GM18520 (cell line): ENCODE measurements around the gene CCDC194.

Source experiments
- ATAC-seq: cut with Tn5 transposase; IDR thresholded peaks from one replicate; pipeline ENCODE4 v1.9.1; 2021; ENCODE audit not compliant: unreplicated experiment

CCDC194 gene

DNA sequence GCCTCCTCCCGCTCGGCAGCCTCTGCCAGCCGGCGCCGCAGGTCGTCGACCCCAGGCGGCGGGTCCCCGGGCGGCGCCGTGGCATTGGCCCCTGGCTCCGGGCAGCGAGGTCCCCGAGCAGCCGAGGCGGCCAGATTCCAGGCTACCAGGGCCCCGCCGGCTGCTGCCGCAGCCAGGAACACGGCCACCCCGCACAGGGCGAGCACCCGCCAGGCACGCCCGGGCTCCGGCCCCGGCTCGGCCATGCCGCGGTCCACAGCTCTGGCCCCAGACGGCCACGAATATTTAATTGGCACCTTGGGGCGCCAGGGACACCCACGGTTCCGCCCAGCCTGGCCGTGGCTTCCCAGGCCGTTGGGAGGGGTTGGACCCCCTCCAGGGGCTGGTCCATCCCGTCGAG is at the start of gene CCDC194:
Gene CCDC194, minus strand, starts transcription at position 283 of the 400 bp plus-strand sequence. Its CDS starts 38 bp downstream, at position 245.
- no peak for ATAC-seq

- ATAC-seq = no peak
Observed at GRCh38 chr19:17441241-17442021, 47.4 kb upstream of the CCDC194 start.

GRCh38 chr19:17436874-17437267 is 42.9 kb upstream of the CCDC194 start:
- ATAC-seq = no peak

DNA sequence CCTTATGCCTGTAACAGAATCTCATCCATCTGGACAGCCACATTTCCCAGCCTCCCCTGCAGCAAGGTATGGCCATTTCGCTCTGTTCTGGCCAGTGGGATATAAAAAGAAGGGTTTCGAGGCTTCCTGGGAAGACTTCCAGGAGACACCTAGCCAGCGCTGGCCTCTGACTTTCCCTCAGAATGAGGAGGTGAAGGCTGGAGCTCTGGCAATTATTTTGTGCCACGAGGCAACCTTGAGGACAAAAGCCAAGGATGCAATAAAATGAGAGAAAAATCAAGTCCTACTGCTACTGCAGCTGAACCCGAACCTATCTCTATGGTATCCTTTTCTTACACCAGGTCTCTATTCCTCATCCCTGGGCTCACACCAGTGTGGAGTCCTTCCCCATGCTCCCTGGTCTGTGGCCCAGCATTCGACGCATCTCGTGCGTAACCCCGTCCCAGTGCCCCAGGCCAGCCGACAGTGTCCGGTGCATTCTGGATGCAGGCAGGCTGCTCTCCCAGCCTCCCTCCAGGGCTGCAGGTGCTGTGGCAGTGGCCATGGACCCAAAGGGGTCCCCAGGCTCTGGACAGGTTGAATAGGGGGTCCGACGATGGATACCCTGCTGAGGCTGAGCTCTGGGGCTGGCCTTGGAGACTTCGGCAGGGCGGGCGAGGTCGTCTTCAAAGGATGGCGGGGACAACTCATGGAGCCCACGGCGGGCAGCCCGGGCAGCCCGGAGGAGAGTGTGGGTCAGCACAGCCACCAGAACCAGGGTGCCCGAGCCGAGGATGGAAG is 42.3 kb upstream of the CCDC194 start:
- no peak for ATAC-seq

- no peak for ATAC-seq
Observed at GRCh38 chr19:17435218-17435617, 41.2 kb upstream of the CCDC194 start.

DNA sequence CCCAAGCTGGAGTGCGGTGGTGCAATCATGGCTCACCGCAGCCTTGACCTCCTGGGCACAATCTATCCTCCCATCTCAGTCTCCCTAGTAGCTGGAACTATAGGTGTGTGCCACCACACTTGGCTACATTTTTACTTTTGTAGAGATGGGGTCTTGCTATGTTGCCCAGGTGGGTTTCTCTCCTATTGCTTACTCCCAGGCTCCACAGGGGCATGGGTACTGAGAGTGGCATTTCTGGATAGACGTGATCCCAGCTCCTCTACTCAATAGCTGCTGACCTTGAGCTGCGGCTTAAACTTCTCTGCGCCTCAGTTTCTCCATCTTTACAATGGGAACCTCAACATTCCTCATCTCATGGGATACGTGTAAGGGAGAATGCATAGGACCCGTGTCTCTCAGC is 37.4 kb upstream of the CCDC194 start:
- no peak for ATAC-seq

GRCh38 chr19:17429641-17430113 is 35.7 kb upstream of the CCDC194 start:
- no peak for ATAC-seq

- no peak for ATAC-seq
Observed at GRCh38 chr19:17424743-17425365, 30.9 kb upstream of the CCDC194 start.

GRCh38 chr19:17423429-17424208 is 29.6 kb upstream of the CCDC194 start:
- ATAC-seq = no peak

DNA sequence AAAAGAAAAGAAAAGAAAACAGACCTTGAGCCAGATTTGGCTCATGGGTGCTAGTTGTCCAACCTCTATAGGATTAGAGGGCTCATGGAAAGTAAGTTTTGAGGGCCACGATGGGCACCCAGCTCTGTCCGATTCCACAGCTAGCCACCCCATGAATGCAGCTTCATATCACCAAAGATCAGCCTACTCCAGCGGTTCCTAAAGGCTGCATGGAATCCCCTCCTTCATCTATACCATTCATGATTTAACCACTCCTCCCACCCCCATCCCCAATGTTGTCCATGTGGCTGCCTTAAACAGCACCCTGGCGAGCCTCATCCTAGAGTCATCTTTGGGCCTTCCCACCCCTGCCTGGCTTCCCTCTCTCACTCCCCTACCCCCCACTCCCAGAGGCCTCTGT is 27.9 kb upstream of the CCDC194 start:
- no peak for ATAC-seq

GRCh38 chr19:17420475-17420924 is 26.5 kb upstream of the CCDC194 start:
- ATAC-seq = no peak

GRCh38 chr19:17419621-17420474 is 25.9 kb upstream of the CCDC194 start, which contains the start of gene MVB12A:
MVB12A (plus strand) TSS chr19:17420047; CDS start chr19:17420136, 89 bp downstream.
- peak; percentile 88 for ATAC-seq

DNA sequence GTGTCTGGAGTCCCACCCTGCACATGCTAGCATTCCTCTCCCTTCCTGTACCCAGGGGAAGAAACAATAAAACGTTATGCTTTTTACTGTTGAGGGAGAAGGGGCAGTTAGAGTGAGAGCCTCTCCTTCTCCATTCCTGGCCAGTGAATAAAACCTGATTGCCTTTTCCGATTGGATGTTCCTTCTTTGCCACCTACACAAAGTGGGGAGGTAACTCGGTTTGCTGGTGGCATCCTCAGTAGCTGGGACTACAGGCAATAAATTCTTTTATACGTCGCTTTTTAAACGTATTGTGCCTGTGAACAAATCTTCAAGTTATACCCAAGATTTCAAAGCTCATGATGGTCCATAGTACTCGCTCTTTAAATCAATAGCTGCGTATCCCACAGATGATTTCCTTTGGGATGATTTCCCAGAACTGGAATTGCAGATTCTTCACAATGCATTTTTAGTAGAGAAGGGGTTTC is 25.2 kb upstream of the CCDC194 start:
- no peak for ATAC-seq

- ATAC-seq = no peak
Observed at GRCh38 chr19:17418710-17419109, 24.7 kb upstream of the CCDC194 start.

- ATAC-seq = no peak
Observed at GRCh38 chr19:17415121-17415520, 21.1 kb upstream of the CCDC194 start.

- no peak for ATAC-seq
Observed at GRCh38 chr19:17414097-17414496, 20.1 kb upstream of the CCDC194 start.

DNA sequence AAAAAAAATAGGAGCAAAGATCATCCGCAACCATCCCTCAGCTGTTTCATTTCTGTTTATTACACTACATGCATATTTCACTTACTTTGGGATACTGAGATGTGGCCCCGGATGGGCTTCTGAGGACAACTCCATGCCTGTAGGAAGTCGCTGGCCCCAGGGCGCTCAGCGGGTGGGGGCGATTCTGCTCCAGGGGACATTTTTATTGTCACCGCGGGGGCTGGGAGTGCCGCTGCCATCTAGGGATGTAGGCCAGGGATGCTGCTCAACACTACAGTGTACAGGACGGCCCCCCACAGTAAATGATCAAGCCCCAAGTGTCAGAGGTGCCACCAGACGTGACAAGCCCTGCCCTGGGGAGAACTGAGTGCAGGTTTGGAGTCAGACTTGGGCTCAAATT is 17.8 kb upstream of the CCDC194 start:
- ATAC-seq = no peak

GRCh38 chr19:17409990-17410389 is 16.0 kb upstream of the CCDC194 start:
- ATAC-seq = no peak

GRCh38 chr19:17406887-17407196 is 12.8 kb upstream of the CCDC194 start:
- ATAC-seq = no peak
